ENCODE measurements around the gene MAP7D3.

The MAP7D3 gene

GRCh38 chrX:136166221-136166855 is 84.9 kb downstream of the MAP7D3 start:
- no peak for DNase-seq (ENCODE audit: low spot score)
- TF ChIP-seq CTCF (IDR thresholded peaks at IDR 0.05; ENCODE audit: extremely low read depth, missing control alignments), result peak; percentile 5

- DNase-seq (ENCODE audit: low spot score), result no peak
- TF ChIP-seq CTCF (IDR thresholded peaks at IDR 0.05; ENCODE audit: extremely low read depth, missing control alignments), result no peak
Observed at GRCh38 chrX:136165406-136165805, 85.8 kb downstream of the MAP7D3 start.

GRCh38 chrX:136163689-136164088 is 87.5 kb downstream of the MAP7D3 start:
- TF ChIP-seq CTCF (IDR thresholded peaks at IDR 0.05; ENCODE audit: extremely low read depth, missing control alignments), result no peak
- DNase-seq (ENCODE audit: low spot score), result no peak
